ENCODE measurements around the gene ZNF611. TPM values are rescaled to one million over a fixed set of nuclear protein-coding genes. Genes with fewer than 3 reads are reported as not detected.
"Not testable (repeated sequence)": the region's sequence is repeated elsewhere in the genome, so short reads cannot be mapped to it uniquely, and the experiment has no call there.

The ZNF611 gene
- polyA plus RNA-seq, 1 donor from 2014 or later: 11.8 TPM

DNA sequence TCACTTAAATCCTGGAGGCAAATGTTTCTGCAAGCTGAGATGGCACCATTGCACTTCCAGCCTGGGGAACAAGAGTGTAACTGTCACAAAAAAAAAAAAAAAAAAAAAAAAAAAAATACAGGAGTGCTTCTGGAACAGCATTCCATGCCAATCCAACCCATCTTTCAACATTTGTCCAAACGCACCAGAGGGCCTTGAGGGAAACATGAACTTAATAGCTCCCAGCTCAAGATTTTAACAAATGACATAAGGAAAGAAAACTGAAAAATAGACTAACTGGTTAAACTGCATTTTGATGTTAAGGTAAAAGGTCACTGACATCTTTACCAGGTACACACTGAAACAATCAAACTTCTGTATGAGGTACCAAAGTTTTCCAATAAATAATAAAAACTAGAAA is 49.0 kb downstream of the ZNF611 start:
- no peak overlapping the region for H3K9ac ChIP-seq (ENCODE audit: low read length)
- no peak for TF ChIP-seq SMC3 (conservative IDR thresholded peaks at IDR 0.05; ENCODE audit: poor library complexity)
- TF ChIP-seq EZH2 (IDR thresholded peaks at IDR 0.05; ENCODE audit: borderline replicate concordance, insufficient read depth, low read length, poor library complexity, severe bottlenecking): no peak
- TF ChIP-seq, protein P1, sequence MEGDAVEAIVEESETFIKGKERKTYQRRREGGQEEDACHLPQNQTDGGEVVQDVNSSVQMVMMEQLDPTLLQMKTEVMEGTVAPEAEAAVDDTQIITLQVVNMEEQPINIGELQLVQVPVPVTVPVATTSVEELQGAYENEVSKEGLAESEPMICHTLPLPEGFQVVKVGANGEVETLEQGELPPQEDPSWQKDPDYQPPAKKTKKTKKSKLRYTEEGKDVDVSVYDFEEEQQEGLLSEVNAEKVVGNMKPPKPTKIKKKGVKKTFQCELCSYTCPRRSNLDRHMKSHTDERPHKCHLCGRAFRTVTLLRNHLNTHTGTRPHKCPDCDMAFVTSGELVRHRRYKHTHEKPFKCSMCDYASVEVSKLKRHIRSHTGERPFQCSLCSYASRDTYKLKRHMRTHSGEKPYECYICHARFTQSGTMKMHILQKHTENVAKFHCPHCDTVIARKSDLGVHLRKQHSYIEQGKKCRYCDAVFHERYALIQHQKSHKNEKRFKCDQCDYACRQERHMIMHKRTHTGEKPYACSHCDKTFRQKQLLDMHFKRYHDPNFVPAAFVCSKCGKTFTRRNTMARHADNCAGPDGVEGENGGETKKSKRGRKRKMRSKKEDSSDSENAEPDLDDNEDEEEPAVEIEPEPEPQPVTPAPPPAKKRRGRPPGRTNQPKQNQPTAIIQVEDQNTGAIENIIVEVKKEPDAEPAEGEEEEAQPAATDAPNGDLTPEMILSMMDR (IDR thresholded peaks at IDR 0.05; ENCODE audit: poor library complexity, severe bottlenecking): no peak
- no peak for TF ChIP-seq MXI1 (conservative IDR thresholded peaks at IDR 0.05; ENCODE audit: poor library complexity, severe bottlenecking)
- no peak for TF ChIP-seq EP300 (conservative IDR thresholded peaks at IDR 0.05; ENCODE audit: poor library complexity, severe bottlenecking)
- no peak for TF ChIP-seq RAD21 (conservative IDR thresholded peaks at IDR 0.05)
- TF ChIP-seq POLR2AphosphoS5 (IDR thresholded peaks at IDR 0.05): no peak
- no peak for TF ChIP-seq TAF1 (IDR thresholded peaks at IDR 0.05; ENCODE audit: low read depth)
- TF ChIP-seq, protein P2, sequence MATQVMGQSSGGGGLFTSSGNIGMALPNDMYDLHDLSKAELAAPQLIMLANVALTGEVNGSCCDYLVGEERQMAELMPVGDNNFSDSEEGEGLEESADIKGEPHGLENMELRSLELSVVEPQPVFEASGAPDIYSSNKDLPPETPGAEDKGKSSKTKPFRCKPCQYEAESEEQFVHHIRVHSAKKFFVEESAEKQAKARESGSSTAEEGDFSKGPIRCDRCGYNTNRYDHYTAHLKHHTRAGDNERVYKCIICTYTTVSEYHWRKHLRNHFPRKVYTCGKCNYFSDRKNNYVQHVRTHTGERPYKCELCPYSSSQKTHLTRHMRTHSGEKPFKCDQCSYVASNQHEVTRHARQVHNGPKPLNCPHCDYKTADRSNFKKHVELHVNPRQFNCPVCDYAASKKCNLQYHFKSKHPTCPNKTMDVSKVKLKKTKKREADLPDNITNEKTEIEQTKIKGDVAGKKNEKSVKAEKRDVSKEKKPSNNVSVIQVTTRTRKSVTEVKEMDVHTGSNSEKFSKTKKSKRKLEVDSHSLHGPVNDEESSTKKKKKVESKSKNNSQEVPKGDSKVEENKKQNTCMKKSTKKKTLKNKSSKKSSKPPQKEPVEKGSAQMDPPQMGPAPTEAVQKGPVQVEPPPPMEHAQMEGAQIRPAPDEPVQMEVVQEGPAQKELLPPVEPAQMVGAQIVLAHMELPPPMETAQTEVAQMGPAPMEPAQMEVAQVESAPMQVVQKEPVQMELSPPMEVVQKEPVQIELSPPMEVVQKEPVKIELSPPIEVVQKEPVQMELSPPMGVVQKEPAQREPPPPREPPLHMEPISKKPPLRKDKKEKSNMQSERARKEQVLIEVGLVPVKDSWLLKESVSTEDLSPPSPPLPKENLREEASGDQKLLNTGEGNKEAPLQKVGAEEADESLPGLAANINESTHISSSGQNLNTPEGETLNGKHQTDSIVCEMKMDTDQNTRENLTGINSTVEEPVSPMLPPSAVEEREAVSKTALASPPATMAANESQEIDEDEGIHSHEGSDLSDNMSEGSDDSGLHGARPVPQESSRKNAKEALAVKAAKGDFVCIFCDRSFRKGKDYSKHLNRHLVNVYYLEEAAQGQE (IDR thresholded peaks at IDR 0.05; ENCODE audit: borderline replicate concordance): no peak
- H2AFZ ChIP-seq (ENCODE audit: low read depth, low read length): no peak overlapping the region
- no peak overlapping the region for H3K4me3 ChIP-seq (ENCODE audit: low read length)
- no peak overlapping the region for H3K27ac ChIP-seq (ENCODE audit: low read length)
- no peaks in the 10 kb centered on the region for H3F3A ChIP-seq (ENCODE audit: insufficient read depth, low read length, poor library complexity, severe bottlenecking)
- no peak overlapping the region for H3K4me2 ChIP-seq (ENCODE audit: low read length)
- H3K9me3 ChIP-seq (ENCODE audit: low read length): no peaks in the 10 kb centered on the region
- no peaks in the 10 kb centered on the region for H3K36me3 ChIP-seq (ENCODE audit: insufficient read depth, low read length)
- no peaks in the 10 kb centered on the region for H3K27me3 ChIP-seq (ENCODE audit: insufficient read depth, low read depth, low read length)
- no peaks in the 10 kb centered on the region for H3K79me2 ChIP-seq (replicated peaks; ENCODE audit: insufficient read depth, low read length)
- no peaks in the 10 kb centered on the region for H4K20me1 ChIP-seq (ENCODE audit: insufficient read depth)
- H3K9me2 ChIP-seq (ENCODE audit: insufficient read depth, low read length): no peaks in the 10 kb centered on the region

- H3K9me2 ChIP-seq (ENCODE audit: insufficient read depth, low read length); H3K79me2 ChIP-seq (replicated peaks; ENCODE audit: insufficient read depth, low read length); H3K27ac ChIP-seq (ENCODE audit: low read length); H3K36me3 ChIP-seq (ENCODE audit: insufficient read depth, low read length); H4K20me1 ChIP-seq (ENCODE audit: insufficient read depth); H2AFZ ChIP-seq (ENCODE audit: low read depth, low read length); H3K27me3 ChIP-seq (ENCODE audit: insufficient read depth, low read depth, low read length); H3K9me3 ChIP-seq (ENCODE audit: low read length); H3F3A ChIP-seq (ENCODE audit: insufficient read depth, low read length, poor library complexity, severe bottlenecking); H3K4me2 ChIP-seq (ENCODE audit: low read length); H3K4me3 ChIP-seq (ENCODE audit: low read length); H3K9ac ChIP-seq (ENCODE audit: low read length): not testable (repeated sequence)
Measured at GRCh38 chr19:52681216-52681615, 53.6 kb downstream of the ZNF611 start.

- no peaks in the 10 kb centered on the region for H3K27me3 ChIP-seq (ENCODE audit: insufficient read depth, low read depth, low read length)
- no peak overlapping the region for H2AFZ ChIP-seq (ENCODE audit: low read depth, low read length)
- no peaks in the 10 kb centered on the region for H3K9me2 ChIP-seq (ENCODE audit: insufficient read depth, low read length)
- no peaks in the 10 kb centered on the region for H3K79me2 ChIP-seq (replicated peaks; ENCODE audit: insufficient read depth, low read length)
- H3K4me3 ChIP-seq (ENCODE audit: low read length): no peak overlapping the region
- H3K4me2 ChIP-seq (ENCODE audit: low read length): no peak overlapping the region
- H3K27ac ChIP-seq (ENCODE audit: low read length): no peak overlapping the region
- no peaks in the 10 kb centered on the region for H3K36me3 ChIP-seq (ENCODE audit: insufficient read depth, low read length)
- H3F3A ChIP-seq (ENCODE audit: insufficient read depth, low read length, poor library complexity, severe bottlenecking): no peaks in the 10 kb centered on the region
- no peaks in the 10 kb centered on the region for H4K20me1 ChIP-seq (ENCODE audit: insufficient read depth)
- H3K9me3 ChIP-seq (ENCODE audit: low read length): no peaks in the 10 kb centered on the region
- H3K9ac ChIP-seq (ENCODE audit: low read length): no peak overlapping the region
- TF ChIP-seq MXI1 (conservative IDR thresholded peaks at IDR 0.05; ENCODE audit: poor library complexity, severe bottlenecking): no peak
- TF ChIP-seq EZH2 (IDR thresholded peaks at IDR 0.05; ENCODE audit: borderline replicate concordance, insufficient read depth, low read length, poor library complexity, severe bottlenecking): no peak
- TF ChIP-seq EP300 (conservative IDR thresholded peaks at IDR 0.05; ENCODE audit: poor library complexity, severe bottlenecking): no peak
- TF ChIP-seq POLR2AphosphoS5 (IDR thresholded peaks at IDR 0.05): no peak
- TF ChIP-seq, protein P2 (IDR thresholded peaks at IDR 0.05; ENCODE audit: borderline replicate concordance): no peak
- TF ChIP-seq RAD21 (conservative IDR thresholded peaks at IDR 0.05): no peak
- TF ChIP-seq, protein P1 (IDR thresholded peaks at IDR 0.05; ENCODE audit: poor library complexity, severe bottlenecking): no peak
- no peak for TF ChIP-seq TAF1 (IDR thresholded peaks at IDR 0.05; ENCODE audit: low read depth)
- no peak for TF ChIP-seq SMC3 (conservative IDR thresholded peaks at IDR 0.05; ENCODE audit: poor library complexity)
Measured at GRCh38 chr19:52679598-52679997, 55.2 kb downstream of the ZNF611 start.
